Trophoblast cell (in vitro differentiated cells and primary cell): ENCODE data around the gene SMTNL2.
"Not testable (repeated sequence)": the region's sequence is repeated elsewhere in the genome, so short reads cannot be mapped to it uniquely, and the experiment has no call there.

Experiments
- DNase-seq, 2 donors: peaks; one replicate each; pipeline ENCODE4 v3.0.0-alpha.2; 2016
- H2AFZ ChIP-seq: 2 replicates; pipeline ENCODE4 v1.6.1; 2013; ENCODE audit warnings: low read length, moderate library complexity, mild to moderate bottlenecking; ENCODE audit not compliant: insufficient read depth, poor library complexity
- H2AK5ac ChIP-seq: 2 replicates; pipeline ENCODE4 v1.6.1; 2013; ENCODE audit warnings: mild to moderate bottlenecking, low read length
- H2BK120ac ChIP-seq: 2 replicates; pipeline ENCODE4 v1.6.1; 2013; ENCODE audit warnings: low read length, mild to moderate bottlenecking, moderate library complexity; ENCODE audit not compliant: insufficient read depth, poor library complexity
- H2BK12ac ChIP-seq: 2 replicates; pipeline ENCODE4 v1.6.1; 2013; ENCODE audit warnings: mild to moderate bottlenecking, low read length, moderate library complexity
- H2BK5ac ChIP-seq: 2 replicates; pipeline ENCODE4 v1.6.1; 2013; ENCODE audit warnings: low read length, low read depth, moderate library complexity, mild to moderate bottlenecking; ENCODE audit not compliant: poor library complexity
- H3K14ac ChIP-seq: 2 replicates; pipeline ENCODE4 v1.6.1; 2013; ENCODE audit warnings: mild to moderate bottlenecking, low read length
- H3K18ac ChIP-seq: 2 replicates; pipeline ENCODE4 v1.6.1; 2013; ENCODE audit warnings: mild to moderate bottlenecking, low read length
- H3K23ac ChIP-seq: 2 replicates; pipeline ENCODE4 v1.6.1; 2013; ENCODE audit warnings: low read length
- H3K27ac ChIP-seq: 2 replicates; pipeline ENCODE4 v1.5.1; 2013; ENCODE audit warnings: low read depth, mild to moderate bottlenecking, inconsistent platforms, low read length, moderate library complexity
- H3K27me3 ChIP-seq: 2 replicates; pipeline ENCODE4 v1.6.1; 2013; ENCODE audit warnings: inconsistent platforms, mild to moderate bottlenecking, low read length, moderate library complexity; ENCODE audit not compliant: insufficient read depth
- H3K36me3 ChIP-seq, 2 experiments: 1 replicate in 1 of 2; 2 replicates in 1 of 2; pipeline ENCODE4 v1.6.1; 2013; ENCODE audit warnings: low read length in 2 of 2, mild to moderate bottlenecking in 2 of 2, moderate library complexity in 1 of 2; ENCODE audit not compliant: insufficient read depth in 2 of 2, control insufficient read depth in 1 of 2
- H3K4ac ChIP-seq: 2 replicates; pipeline ENCODE4 v1.6.1; 2013; ENCODE audit warnings: low read depth, mild to moderate bottlenecking, low read length, moderate library complexity
- H3K4me1 ChIP-seq, 2 experiments: 1 replicate in 1 of 2; 2 replicates in 1 of 2; pipeline ENCODE4 v1.6.1; 2013; ENCODE audit warnings: low read length in 2 of 2, mild to moderate bottlenecking in 2 of 2, moderate library complexity in 1 of 2; ENCODE audit not compliant: insufficient read depth in 2 of 2, control insufficient read depth in 1 of 2
- H3K4me2 ChIP-seq: 2 replicates; pipeline ENCODE4 v1.6.1; 2013; ENCODE audit warnings: inconsistent platforms, mild to moderate bottlenecking, low read length, moderate library complexity
- H3K4me3 ChIP-seq: 2 replicates; pipeline ENCODE4 v1.5.1; 2013; ENCODE audit warnings: mild to moderate bottlenecking, low read depth, low read length, inconsistent platforms
- H3K79me1 ChIP-seq: one replicate; pipeline ENCODE4 v1.6.1; 2013; ENCODE audit warnings: low read length
- H3K79me2 ChIP-seq: 2 replicates; pipeline ENCODE4 v1.6.1; 2013; ENCODE audit warnings: low read length, mild to moderate bottlenecking; ENCODE audit not compliant: control insufficient read depth, insufficient read depth, poor library complexity
- H3K9ac ChIP-seq: 2 replicates; pipeline ENCODE4 v1.6.1; 2013; ENCODE audit warnings: mild to moderate bottlenecking, low read length
- H3K9me3 ChIP-seq: 2 replicates; pipeline ENCODE4 v1.6.1; 2013; ENCODE audit warnings: low read depth, mild to moderate bottlenecking, control low read depth, inconsistent platforms, low read length; ENCODE audit not compliant: insufficient read depth
- H4K12ac ChIP-seq: 2 replicates; pipeline ENCODE4 v1.6.1; 2013; ENCODE audit warnings: low read depth, mild to moderate bottlenecking, low read length, moderate library complexity
- H4K8ac ChIP-seq: 2 replicates; pipeline ENCODE4 v1.6.1; 2013; ENCODE audit warnings: low read depth, mild to moderate bottlenecking, low read length, moderate library complexity
- H4K91ac ChIP-seq: one replicate; pipeline ENCODE4 v1.6.1; 2013; ENCODE audit warnings: low read depth, mild to moderate bottlenecking, low read length, moderate library complexity
- WGBS: extraction: QIAGEN DNeasy Blood & Tissue Kit; methylation state at CpG from one replicate; pipeline ENCODE4 v1.1.7; 2013; ENCODE audit warnings: missing lambda C conversion rate; ENCODE audit not compliant: insufficient read length, insufficient coverage; ENCODE audit errors: extremely low coverage; 5-methylcytosine and 5-hydroxymethylcytosine counted together

The SMTNL2 gene

GRCh38 chr17:4595685-4596342 lies 11.5 kb downstream of the SMTNL2 start:
- H3K79me2 ChIP-seq: peaks cover 20% of the 10 kb centered on the region
- H4K12ac ChIP-seq, H2BK12ac ChIP-seq, H3K4me2 ChIP-seq, DNase-seq, H3K27ac ChIP-seq, H3K23ac ChIP-seq, H3K4me3 ChIP-seq, H3K9ac ChIP-seq, H2AFZ ChIP-seq, H3K14ac ChIP-seq, H2BK5ac ChIP-seq, H3K27me3 ChIP-seq, H3K9me3 ChIP-seq, H4K8ac ChIP-seq, H2BK120ac ChIP-seq: not testable (repeated sequence)
- H3K4me1 ChIP-seq: peaks cover 64 to 67% of the 10 kb centered on the region in 2 experiments
- H2AK5ac ChIP-seq: peak overlapping the region; percentile 51
- H3K79me1 ChIP-seq: peaks cover 38% of the 10 kb centered on the region
- peak overlapping the region; percentile 76 for H4K91ac ChIP-seq
- H3K4ac ChIP-seq: peak overlapping the region; percentile 57
- WGBS: no CpG with 5 or more reads among the region's 23 CpGs
- H3K36me3 ChIP-seq: peaks cover 47 to 52% of the 10 kb centered on the region in 2 experiments
- peak overlapping the region; percentile 84 for H3K18ac ChIP-seq

- H3K79me1 ChIP-seq: peaks cover 32% of the 10 kb centered on the region
- WGBS: no CpG with 5 or more reads among the region's 36 CpGs
- no peak overlapping the region for H3K4me3 ChIP-seq
- H4K12ac ChIP-seq: no peak overlapping the region
- peak overlapping the region; percentile 28 for H2AK5ac ChIP-seq
- peak overlapping the region; percentile 0 for H3K14ac ChIP-seq
- peaks cover 12% of the 10 kb centered on the region for H3K79me2 ChIP-seq
- H2BK5ac ChIP-seq: peak overlapping the region; percentile 5
- H3K9me3 ChIP-seq: no peaks in the 10 kb centered on the region
- H3K4me2 ChIP-seq: no peak overlapping the region
- no peak overlapping the region for H3K23ac ChIP-seq
- no peak overlapping the region for H2AFZ ChIP-seq
- peak overlapping the region; percentile 1 for H4K91ac ChIP-seq
- no peaks in the 10 kb centered on the region for H3K27me3 ChIP-seq
- no peak overlapping the region for H3K4ac ChIP-seq
- peak overlapping the region; percentile 48 for H2BK12ac ChIP-seq
- H3K36me3 ChIP-seq: peaks cover 43 to 47% of the 10 kb centered on the region in 2 experiments
- peak overlapping the region; percentile 44 for H3K18ac ChIP-seq
- H4K8ac ChIP-seq: peak overlapping the region; percentile 27
- H3K9ac ChIP-seq: no peak overlapping the region
- H2BK120ac ChIP-seq: no peak overlapping the region
- peaks cover 60 to 61% of the 10 kb centered on the region in 2 experiments for H3K4me1 ChIP-seq
- no peak for DNase-seq
- H3K27ac ChIP-seq: peak overlapping the region; percentile 3
Measured at GRCh38 chr17:4596636-4597380, 12.5 kb downstream of the SMTNL2 start.

DNA sequence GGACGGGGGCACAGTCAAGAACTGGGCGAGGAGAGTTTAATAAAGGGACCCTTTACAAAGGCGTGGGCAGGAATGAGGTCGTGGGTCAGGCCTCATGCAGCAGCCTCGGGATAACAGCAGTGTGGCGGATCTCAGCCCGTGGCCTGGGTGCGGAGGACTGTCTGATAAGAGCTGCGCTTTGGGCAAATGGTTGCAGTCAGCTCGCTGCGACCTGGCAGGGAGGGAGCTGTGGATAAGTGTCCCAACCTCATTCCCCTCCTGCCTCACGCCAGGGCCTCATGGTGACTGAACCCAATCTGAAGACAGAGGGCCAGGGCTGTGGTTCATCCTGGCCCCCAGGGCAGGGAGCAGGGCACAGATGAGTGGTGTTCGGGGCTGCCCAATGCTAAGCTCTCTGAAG lies 13.6 kb downstream of the SMTNL2 start:
- Histone ChIP-seq H3K36me3 (peaks cover 45 to 46% of the 10 kb centered on the region in 2 experiments), H3K79me1 (peaks cover 32% of the 10 kb centered on the region), H3K4me2 (no peak overlapping the region), H2AFZ (no peak overlapping the region), H4K12ac (no peak overlapping the region), H3K23ac (no peak overlapping the region), H3K27me3 (no peaks in the 10 kb centered on the region), H3K79me2 (peaks cover 7% of the 10 kb centered on the region), H2BK12ac (peak overlapping the region; percentile 20), H2AK5ac (peak overlapping the region; percentile 11), H3K9me3 (no peaks in the 10 kb centered on the region), H2BK120ac (peak overlapping the region; percentile 9), H3K4me3 (no peak overlapping the region), H3K4me1 (peaks cover 53 to 57% of the 10 kb centered on the region in 2 experiments), H3K4ac (no peak overlapping the region), H2BK5ac (peak overlapping the region; percentile 1), H4K8ac (peak overlapping the region; percentile 5), H3K14ac (peak overlapping the region; percentile 12), H3K9ac (no peak overlapping the region), H3K18ac (peak overlapping the region; percentile 6), H4K91ac (peak overlapping the region; percentile 53), H3K27ac (peak overlapping the region; percentile 93)
- no CpG with 5 or more reads among the region's 13 CpGs for WGBS
- DNase-seq: no peak

- peaks cover 43% of the 10 kb centered on the region in 2 experiments for H3K36me3 ChIP-seq
- peak overlapping the region; percentile 28 for H3K4me2 ChIP-seq
- peak overlapping the region; percentile 66 for H2BK12ac ChIP-seq
- peak overlapping the region; percentile 79 for H3K18ac ChIP-seq
- peak overlapping the region; percentile 98 for H4K91ac ChIP-seq
- H3K9me3 ChIP-seq: no peaks in the 10 kb centered on the region
- peak overlapping the region; percentile 86 for H2BK5ac ChIP-seq
- no peak overlapping the region for H3K9ac ChIP-seq
- peak overlapping the region; percentile 81 for H2AK5ac ChIP-seq
- peak overlapping the region; percentile 81 for H3K14ac ChIP-seq
- H2AFZ ChIP-seq: peak overlapping the region; percentile 48
- peaks cover 6% of the 10 kb centered on the region for H3K79me2 ChIP-seq
- peak overlapping the region; percentile 15 for H4K12ac ChIP-seq
- peak in 1 of 2 donors; percentile 8 for DNase-seq
- H3K27me3 ChIP-seq: no peaks in the 10 kb centered on the region
- H3K27ac ChIP-seq: peak overlapping the region; percentile 93
- peaks cover 48 to 51% of the 10 kb centered on the region in 2 experiments for H3K4me1 ChIP-seq
- no peak overlapping the region for H3K23ac ChIP-seq
- H3K4ac ChIP-seq: peak overlapping the region; percentile 72
- WGBS: no CpG with 5 or more reads among the region's 20 CpGs
- H4K8ac ChIP-seq: peak overlapping the region; percentile 67
- peak overlapping the region; percentile 98 for H2BK120ac ChIP-seq
- peaks cover 32% of the 10 kb centered on the region for H3K79me1 ChIP-seq
- no peak overlapping the region for H3K4me3 ChIP-seq
Measured at GRCh38 chr17:4598776-4599504, 14.6 kb downstream of the SMTNL2 start.
